Glutamatergic neuron (in vitro differentiated cells): ENCODE measurements around the gene GPRC5B. TPM values are rescaled to one million over a fixed set of nuclear protein-coding genes. Genes with fewer than 3 reads are reported as not detected.

Source experiments
- DNase-seq: peaks from one replicate; pipeline ENCODE4 v3.0.0; 2022
- H3K27ac Mint-ChIP-seq: one replicate; pipeline ENCODE4 v1.8.0; 2020; ENCODE audit warnings: mild to moderate bottlenecking, mixed read lengths, inconsistent platforms; ENCODE audit not compliant: unreplicated experiment
- H3K27me3 Mint-ChIP-seq: one replicate; pipeline ENCODE4 v1.8.0; 2020; ENCODE audit warnings: mild to moderate bottlenecking, moderate library complexity, mixed read lengths, inconsistent platforms; ENCODE audit not compliant: unreplicated experiment
- H3K36me3 Mint-ChIP-seq: one replicate; pipeline ENCODE4 v1.8.0; 2020; ENCODE audit warnings: mild to moderate bottlenecking, mixed read lengths, inconsistent platforms; ENCODE audit not compliant: unreplicated experiment
- H3K4me1 Mint-ChIP-seq: one replicate; pipeline ENCODE4 v1.8.0; 2020; ENCODE audit warnings: mild to moderate bottlenecking, low read depth, mixed read lengths, inconsistent platforms; ENCODE audit not compliant: unreplicated experiment
- H3K4me3 Mint-ChIP-seq: one replicate; pipeline ENCODE4 v1.8.0; 2020; ENCODE audit warnings: mild to moderate bottlenecking, mixed read lengths, inconsistent platforms; ENCODE audit not compliant: unreplicated experiment
- H3K9me3 Mint-ChIP-seq: one replicate; pipeline ENCODE4 v1.8.0; 2020; ENCODE audit warnings: mild to moderate bottlenecking, moderate library complexity, mixed read lengths, inconsistent platforms; ENCODE audit not compliant: unreplicated experiment
- CTCF ChIP-seq: fragments of 200-600 bp; sonication (generic); IDR thresholded peaks from one replicate; pipeline ENCODE4 v1.5.0; 2021; ENCODE audit not compliant: partially characterized antibody, unreplicated experiment
- total RNA-seq: library from RNA; stranded (reverse); fragmentation: NEBNext Ultra II Directional; extraction: Animal tissue kit (Norgen Biotek cat#: 25700); gene quantifications from one replicate; pipeline ENCODE4 v1.2.1, GENCODE V29; 2021; ENCODE audit not compliant: unreplicated experiment

GPRC5B gene
- total RNA-seq, 1 donor from 2014 or later = 8.7 TPM

- Mint-ChIP-seq H3K4me3 (peak overlapping the region; percentile 22), H3K36me3 (no peaks in the 10 kb centered on the region), H3K27ac (peak overlapping the region; percentile 4), H3K9me3 (peaks cover 2% of the 10 kb centered on the region), H3K27me3 (peaks cover 8% of the 10 kb centered on the region), H3K4me1 (peaks cover 2% of the 10 kb centered on the region)
- peak; percentile 88 for TF ChIP-seq CTCF
- DNase-seq = peak; percentile 64
Observed at GRCh38 chr16:19898924-19899604, 14.4 kb upstream of the GPRC5B start.

- no peaks in the 10 kb centered on the region for H3K36me3 Mint-ChIP-seq
- no peak for DNase-seq
- no peak overlapping the region for H3K27ac Mint-ChIP-seq
- no peak overlapping the region for H3K4me3 Mint-ChIP-seq
- peaks cover 2% of the 10 kb centered on the region for H3K9me3 Mint-ChIP-seq
- TF ChIP-seq CTCF = no peak
- peaks cover 8% of the 10 kb centered on the region for H3K27me3 Mint-ChIP-seq
- H3K4me1 Mint-ChIP-seq = peaks cover 2% of the 10 kb centered on the region
Observed at GRCh38 chr16:19898166-19898565, 13.5 kb upstream of the GPRC5B start.

- Mint-ChIP-seq H3K4me1 (peaks cover 2% of the 10 kb centered on the region), H3K27me3 (peaks cover 6% of the 10 kb centered on the region), H3K36me3 (no peaks in the 10 kb centered on the region), H3K4me3 (no peak overlapping the region), H3K27ac (no peak overlapping the region), H3K9me3 (peaks cover 2% of the 10 kb centered on the region)
- TF ChIP-seq CTCF = no peak
- DNase-seq = no peak
Observed at GRCh38 chr16:19896951-19897350, 12.3 kb upstream of the GPRC5B start.

- Mint-ChIP-seq H3K9me3 (peaks cover 2% of the 10 kb centered on the region), H3K4me3 (no peak overlapping the region), H3K4me1 (peaks cover 6% of the 10 kb centered on the region), H3K27ac (no peak overlapping the region), H3K27me3 (peaks cover 6% of the 10 kb centered on the region), H3K36me3 (no peaks in the 10 kb centered on the region)
- TF ChIP-seq CTCF = no peak
- DNase-seq = no peak
Observed at GRCh38 chr16:19894586-19894985, 9.9 kb upstream of the GPRC5B start.

GRCh38 chr16:19892902-19893301, 8.3 kb upstream of the GPRC5B start:
- no peaks in the 10 kb centered on the region for H3K36me3 Mint-ChIP-seq
- DNase-seq = no peak
- TF ChIP-seq CTCF = no peak
- H3K27ac Mint-ChIP-seq = no peak overlapping the region
- peaks cover 4% of the 10 kb centered on the region for H3K27me3 Mint-ChIP-seq
- no peaks in the 10 kb centered on the region for H3K9me3 Mint-ChIP-seq
- H3K4me3 Mint-ChIP-seq = no peak overlapping the region
- H3K4me1 Mint-ChIP-seq = peaks cover 4% of the 10 kb centered on the region
